Mucosa of stomach (tissue), 1 donor: ENCODE results near the gene PLCB3.

Source experiments
- H3K27me3 ChIP-seq: one replicate; pipeline ENCODE4 v1.7.0; 2013; ENCODE audit warnings: mild to moderate bottlenecking, low read length; ENCODE audit not compliant: control insufficient read depth, insufficient read depth
- H3K36me3 ChIP-seq: one replicate; pipeline ENCODE4 v1.7.0; 2013; ENCODE audit warnings: low read length; ENCODE audit not compliant: control insufficient read depth, insufficient read depth
- H3K4me1 ChIP-seq: one replicate; pipeline ENCODE4 v1.7.0; 2013; ENCODE audit warnings: mild to moderate bottlenecking, low read length; ENCODE audit not compliant: control insufficient read depth, insufficient read depth
- H3K4me3 ChIP-seq: one replicate; pipeline ENCODE4 v1.7.0; 2013; ENCODE audit warnings: low read length
- H3K9ac ChIP-seq: one replicate; pipeline ENCODE4 v1.7.0; 2013; ENCODE audit warnings: mild to moderate bottlenecking, low read length, moderate library complexity
- H3K9me3 ChIP-seq: one replicate; pipeline ENCODE4 v1.7.0; 2013; ENCODE audit warnings: mild to moderate bottlenecking, low read length, moderate library complexity; ENCODE audit not compliant: control insufficient read depth
- donor health status: Pancreatic carcinoma.

PLCB3 gene

GRCh38 chr11:64251016-64251752, at the start of gene PLCB3:
TSS of gene PLCB3 (plus strand) at chr11:64251530. CDS start at chr11:64251650, 120 bp downstream.
- Histone ChIP-seq H3K27me3 (peaks cover 5% of the 10 kb centered on the region), H3K9ac (peak within 1 kb of the TSS; percentile 72), H3K4me1 (peaks cover 34% of the 10 kb centered on the region), H3K36me3 (peaks cover 14% of the 10 kb centered on the region), H3K4me3 (peak within 1 kb of the TSS; percentile 65), H3K9me3 (no peaks in the 10 kb centered on the region)

GRCh38 chr11:64201543-64201942, 49.8 kb upstream of the PLCB3 start:
- peaks cover 28% of the 10 kb centered on the region for H3K36me3 ChIP-seq
- no peaks in the 10 kb centered on the region for H3K27me3 ChIP-seq
- no peak overlapping the region for H3K4me3 ChIP-seq
- peaks cover 23% of the 10 kb centered on the region for H3K4me1 ChIP-seq
- H3K9ac ChIP-seq: no peak overlapping the region
- no peaks in the 10 kb centered on the region for H3K9me3 ChIP-seq

GRCh38 chr11:64202992-64203391, 48.3 kb upstream of the PLCB3 start:
- no peaks in the 10 kb centered on the region for H3K9me3 ChIP-seq
- no peak overlapping the region for H3K9ac ChIP-seq
- H3K4me1 ChIP-seq: peaks cover 37% of the 10 kb centered on the region
- no peaks in the 10 kb centered on the region for H3K27me3 ChIP-seq
- H3K4me3 ChIP-seq: no peak overlapping the region
- peaks cover 19% of the 10 kb centered on the region for H3K36me3 ChIP-seq

GRCh38 chr11:64203421-64204079, 47.8 kb upstream of the PLCB3 start:
- Histone ChIP-seq H3K9ac (no peak overlapping the region), H3K4me1 (peaks cover 43% of the 10 kb centered on the region), H3K4me3 (no peak overlapping the region), H3K36me3 (peaks cover 19% of the 10 kb centered on the region), H3K9me3 (no peaks in the 10 kb centered on the region), H3K27me3 (no peaks in the 10 kb centered on the region)

GRCh38 chr11:64204080-64204440, 47.3 kb upstream of the PLCB3 start:
- peaks cover 19% of the 10 kb centered on the region for H3K36me3 ChIP-seq
- H3K27me3 ChIP-seq: no peaks in the 10 kb centered on the region
- no peak overlapping the region for H3K4me3 ChIP-seq
- H3K4me1 ChIP-seq: peaks cover 45% of the 10 kb centered on the region
- no peaks in the 10 kb centered on the region for H3K9me3 ChIP-seq
- no peak overlapping the region for H3K9ac ChIP-seq

GRCh38 chr11:64204464-64204989, 46.8 kb upstream of the PLCB3 start:
- H3K27me3 ChIP-seq: no peaks in the 10 kb centered on the region
- H3K4me1 ChIP-seq: peaks cover 45% of the 10 kb centered on the region
- H3K4me3 ChIP-seq: no peak overlapping the region
- peaks cover 19% of the 10 kb centered on the region for H3K36me3 ChIP-seq
- no peak overlapping the region for H3K9ac ChIP-seq
- H3K9me3 ChIP-seq: no peaks in the 10 kb centered on the region

- Histone ChIP-seq H3K36me3 (peaks cover 12% of the 10 kb centered on the region), H3K4me1 (peaks cover 45% of the 10 kb centered on the region), H3K4me3 (peak within 1 kb of the TSS; percentile 77), H3K9me3 (no peaks in the 10 kb centered on the region), H3K9ac (peak within 1 kb of the TSS; percentile 84), H3K27me3 (no peaks in the 10 kb centered on the region)
These were observed 44.7 kb upstream of the PLCB3 start, which contains the start of gene FERMT3 for GRCh38 chr11:64206457-64207255. TSS of gene FERMT3 (plus strand) at chr11:64206721. CDS start at chr11:64207365, 644 bp downstream.

- Histone ChIP-seq H3K9ac (peak overlapping the region; percentile 84), H3K36me3 (peaks cover 12% of the 10 kb centered on the region), H3K4me1 (peaks cover 45% of the 10 kb centered on the region), H3K9me3 (no peaks in the 10 kb centered on the region), H3K27me3 (no peaks in the 10 kb centered on the region), H3K4me3 (peak overlapping the region; percentile 77)
These were observed 43.9 kb upstream of the PLCB3 start for GRCh38 chr11:64207256-64208085.

- Histone ChIP-seq H3K4me3 (no peak overlapping the region), H3K9me3 (no peaks in the 10 kb centered on the region), H3K4me1 (peaks cover 45% of the 10 kb centered on the region), H3K27me3 (no peaks in the 10 kb centered on the region), H3K9ac (peak overlapping the region; percentile 84), H3K36me3 (peaks cover 12% of the 10 kb centered on the region)
These were observed 43.1 kb upstream of the PLCB3 start for GRCh38 chr11:64208086-64208795.

- H3K9ac ChIP-seq: peak overlapping the region; percentile 84
- peaks cover 44% of the 10 kb centered on the region for H3K4me1 ChIP-seq
- H3K4me3 ChIP-seq: no peak overlapping the region
- no peaks in the 10 kb centered on the region for H3K27me3 ChIP-seq
- no peaks in the 10 kb centered on the region for H3K9me3 ChIP-seq
- peaks cover 5% of the 10 kb centered on the region for H3K36me3 ChIP-seq
These were observed 42.4 kb upstream of the PLCB3 start for GRCh38 chr11:64208796-64209562.
